NCI-H524 (cell line): ENCODE results near the gene CACNA1D.

ENCODE experiments used
- DNase-seq, 2 experiments: peaks; one replicate each; lab custom pipeline; 2025; lab: John Stamatoyannopoulos, UW

CACNA1D gene

GRCh38 chr3:53691349-53691748 is 196.9 kb downstream of the CACNA1D start:
- no peak for DNase-seq

DNA sequence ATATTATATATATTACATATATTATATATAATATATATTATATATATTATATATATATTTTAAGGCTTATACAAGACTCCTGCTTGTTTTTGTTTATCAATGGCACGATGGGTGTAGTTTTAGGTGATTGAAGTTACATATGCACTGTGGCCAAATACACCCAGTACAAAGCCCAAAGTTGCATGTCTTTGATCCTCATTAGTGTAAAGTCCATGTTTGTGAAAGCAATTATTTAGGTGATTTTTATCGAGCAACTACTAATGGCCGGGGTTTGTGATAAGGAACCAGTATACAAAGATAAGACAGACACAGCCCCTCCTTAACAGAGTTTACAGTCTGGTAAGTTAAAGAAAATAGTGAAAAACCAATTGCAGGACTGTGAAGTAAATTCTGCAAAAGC is 197.5 kb downstream of the CACNA1D start:
- DNase-seq = no peak

DNA sequence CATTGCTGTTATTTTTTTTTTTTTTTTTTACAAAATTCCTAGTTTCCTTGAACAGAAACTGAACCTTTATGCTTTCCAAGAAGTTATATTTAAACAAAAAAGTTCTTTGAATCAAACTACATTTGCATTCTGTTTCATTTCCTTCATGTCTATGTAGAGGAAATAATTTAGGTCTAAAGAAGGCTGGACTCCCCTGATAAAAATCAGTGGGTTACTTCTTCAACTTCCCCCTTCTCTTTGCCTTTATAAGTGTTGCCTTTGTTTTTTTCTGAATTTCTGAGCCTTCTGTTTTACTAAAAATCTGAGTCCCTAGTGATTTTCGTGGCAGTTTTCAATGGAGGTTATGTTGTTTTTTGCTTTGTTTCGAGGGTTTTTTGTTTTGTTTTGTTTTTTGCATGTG is 199.0 kb downstream of the CACNA1D start:
- no peak for DNase-seq

- DNase-seq = no peak
These were observed 199.6 kb downstream of the CACNA1D start for GRCh38 chr3:53694046-53694445.

DNA sequence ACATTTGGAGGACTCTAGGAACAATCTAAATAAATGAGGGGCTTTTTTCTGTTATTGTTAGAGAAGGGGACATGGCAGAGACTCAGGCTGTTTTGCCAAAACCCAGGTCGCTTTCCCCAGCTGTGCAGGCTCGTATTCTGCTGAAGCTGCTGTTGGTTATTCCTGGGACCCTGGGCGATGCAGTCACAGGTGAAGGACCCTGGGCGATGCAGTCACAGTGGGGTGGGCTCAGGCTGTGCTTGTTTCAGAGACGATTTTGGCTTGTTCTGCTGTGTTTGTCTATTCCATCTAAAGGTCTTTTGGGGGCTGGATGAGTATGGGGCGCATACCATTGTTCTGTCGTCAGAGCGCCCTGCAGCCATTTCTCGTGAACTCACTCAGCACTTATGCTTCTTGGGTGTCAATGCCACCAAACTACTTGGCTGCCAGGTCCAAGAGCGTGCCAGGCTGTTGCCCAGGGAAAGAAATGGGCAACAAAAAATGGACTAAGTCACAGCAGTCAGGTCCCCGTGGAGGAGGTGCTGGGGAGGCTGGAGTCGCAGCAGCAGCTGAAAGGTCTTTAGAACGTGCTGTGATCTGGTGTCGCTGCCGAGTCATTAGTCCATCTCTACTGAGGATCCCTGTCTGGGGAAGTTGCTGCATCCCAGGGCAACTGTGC is 200.4 kb downstream of the CACNA1D start:
- DNase-seq = no peak

GRCh38 chr3:53695324-53695690 is 200.9 kb downstream of the CACNA1D start:
- no peak for DNase-seq

GRCh38 chr3:53696401-53697172 is 202.2 kb downstream of the CACNA1D start:
- DNase-seq = no peak

DNA sequence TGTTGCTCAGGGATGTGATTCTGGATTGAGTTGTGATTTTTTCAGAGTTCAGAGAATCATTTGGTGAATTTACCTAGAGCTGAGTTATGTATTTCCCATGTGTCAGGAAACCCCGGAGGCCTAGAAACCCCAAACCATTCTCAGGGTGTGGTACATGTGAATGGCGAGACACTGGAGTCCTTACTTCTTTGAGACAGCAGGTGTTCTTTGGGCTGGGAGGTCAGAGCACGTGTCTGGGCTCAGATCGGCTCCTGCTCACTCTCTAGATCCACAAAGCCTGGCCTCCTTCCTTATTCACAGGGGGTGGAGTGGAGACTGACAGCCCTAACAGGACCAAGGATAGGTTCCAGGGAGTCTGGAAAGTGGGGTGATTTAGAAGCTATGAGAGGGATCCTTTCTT is 206.0 kb downstream of the CACNA1D start:
- no peak for DNase-seq

GRCh38 chr3:53702776-53703530 is 208.5 kb downstream of the CACNA1D start:
- peak; percentile 23 to 78 for DNase-seq

GRCh38 chr3:53703630-53704362 is 209.4 kb downstream of the CACNA1D start:
- DNase-seq = no peak

- no peak for DNase-seq
These were observed 209.9 kb downstream of the CACNA1D start for GRCh38 chr3:53704363-53704725.

GRCh38 chr3:53705024-53705745 is 210.8 kb downstream of the CACNA1D start:
- DNase-seq = no peak

GRCh38 chr3:53705774-53706173 is 211.4 kb downstream of the CACNA1D start:
- DNase-seq = no peak

GRCh38 chr3:53707222-53707621 is 212.8 kb downstream of the CACNA1D start:
- no peak for DNase-seq

- DNase-seq = peak in 1 of 2 experiments; percentile 28
These were observed 213.7 kb downstream of the CACNA1D start for GRCh38 chr3:53708001-53708621.

- DNase-seq = no peak
These were observed 214.8 kb downstream of the CACNA1D start for GRCh38 chr3:53709256-53709655.

DNA sequence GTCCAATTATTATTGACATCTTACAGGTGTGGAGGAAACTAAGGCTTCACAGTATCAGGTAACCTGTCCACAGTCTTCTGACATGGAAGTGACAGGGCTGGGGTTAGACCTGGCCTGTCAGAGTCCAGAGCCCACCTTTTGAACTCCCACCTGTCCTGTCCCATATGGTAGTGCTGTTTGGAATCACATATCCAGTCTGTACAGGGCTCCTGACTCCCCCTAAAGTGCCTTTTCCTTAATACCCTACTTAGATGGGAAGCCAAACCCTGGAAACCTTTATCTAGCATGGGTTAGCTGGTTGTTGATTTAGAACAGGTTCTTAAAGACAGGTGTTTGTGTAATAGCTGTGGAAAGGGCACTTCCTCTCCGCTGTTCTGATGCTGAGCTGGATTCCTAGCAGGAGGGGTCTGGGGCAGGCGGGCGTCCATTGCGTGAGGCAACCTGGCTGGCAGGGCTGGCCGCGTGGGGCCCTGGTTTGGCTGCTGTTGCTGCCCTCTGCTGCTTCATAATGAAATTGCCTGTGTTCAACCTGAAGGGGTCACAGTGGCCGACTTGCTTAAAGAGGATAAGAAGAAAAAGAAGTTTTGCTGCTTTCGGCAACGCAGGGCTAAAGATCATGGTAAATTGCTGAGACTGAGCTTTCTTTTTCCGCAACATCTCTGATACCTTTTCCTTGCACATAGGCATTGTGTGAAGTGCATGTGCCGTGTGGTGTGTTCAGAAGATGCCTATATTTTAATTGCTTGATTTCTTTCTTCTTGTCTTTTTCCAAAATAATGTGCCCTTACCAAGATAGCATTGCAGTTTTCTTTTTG is 215.7 kb downstream of the CACNA1D start:
- DNase-seq = peak; percentile 46 to 77

- DNase-seq = peak; percentile 77 to 90
These were observed 217.0 kb downstream of the CACNA1D start for GRCh38 chr3:53711387-53711786.

DNA sequence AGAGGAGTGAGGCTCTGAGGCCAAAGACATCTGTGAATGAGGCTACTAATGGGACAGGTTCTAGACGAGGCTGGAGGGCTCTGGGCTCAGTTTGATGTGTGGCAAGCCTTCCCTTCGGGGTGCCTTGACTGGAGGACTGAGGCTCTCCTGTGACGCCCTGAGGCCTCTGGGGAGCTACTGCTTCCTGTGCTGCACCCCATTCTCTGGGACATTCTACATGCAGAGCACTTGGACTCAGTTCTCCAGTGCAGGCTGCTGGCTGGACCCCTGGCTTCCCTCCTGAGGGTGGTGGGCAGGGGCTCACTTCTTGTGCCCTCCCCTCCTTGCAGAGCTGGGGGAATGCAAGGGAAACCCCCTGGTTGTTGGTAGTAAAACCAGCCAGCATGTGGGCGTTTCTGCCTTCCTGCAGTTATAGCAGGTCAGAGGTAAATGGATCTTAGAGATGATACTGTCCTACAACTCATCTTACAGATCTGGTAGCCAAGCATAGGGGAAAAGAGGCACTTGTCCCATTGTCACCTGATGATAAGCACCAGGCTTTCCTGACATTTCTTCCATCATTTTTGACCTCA is 218.5 kb downstream of the CACNA1D start:
- no peak for DNase-seq

- no peak for DNase-seq
These were observed 219.2 kb downstream of the CACNA1D start for GRCh38 chr3:53713626-53714025.
